ENCODE measurements around the gene IGSF9B. TPM values are rescaled to one million over a fixed set of nuclear protein-coding genes. Genes with fewer than 3 reads are reported as not detected.
"Not testable (repeated sequence)": the region's sequence is repeated elsewhere in the genome, so short reads cannot be mapped to it uniquely, and the experiment has no call there.

IGSF9B gene
- total RNA-seq, 2 experiments from 2014 or later, result 24.3 to 27.4 TPM

DNA sequence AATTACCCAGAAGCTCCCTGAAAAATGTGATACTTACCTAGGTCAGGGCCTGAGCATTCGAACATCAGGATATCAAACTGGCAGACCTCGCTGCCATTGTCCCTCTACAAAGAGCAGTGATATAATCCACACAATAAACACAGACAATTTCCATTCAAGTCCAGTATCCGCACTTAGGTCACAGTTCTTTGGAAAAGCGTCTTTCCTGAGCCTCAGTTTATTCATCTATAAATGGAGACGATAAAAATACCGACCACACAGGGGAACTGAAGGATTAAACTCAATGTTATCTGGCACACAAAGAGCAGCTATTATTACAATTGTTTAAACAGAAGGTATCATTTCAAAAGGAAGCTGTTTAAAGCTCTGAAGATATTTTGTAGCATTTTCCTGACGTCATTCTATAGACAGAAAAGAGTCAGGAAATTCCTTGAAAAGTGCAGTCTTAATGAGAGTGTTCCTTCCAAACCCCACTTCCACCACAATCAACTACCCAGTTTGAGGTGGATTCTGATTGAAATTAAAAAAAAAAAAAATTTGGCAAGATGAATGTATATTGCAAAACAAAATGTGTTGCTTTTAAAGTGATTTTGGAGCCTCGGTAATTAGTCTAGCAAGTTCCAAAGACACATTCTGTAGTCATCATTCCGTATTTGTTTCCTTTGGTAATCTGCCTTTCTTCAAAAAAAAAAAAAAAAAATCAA lies 47.2 kb upstream of the IGSF9B start:
- POLR2A ChIA-PET, result no interaction called here
- H3K27ac Mint-ChIP-seq, result no peak overlapping the region
- H3K4me3 Mint-ChIP-seq, result no peak overlapping the region

GRCh38 chr11:134002819-134003218 lies 46.1 kb upstream of the IGSF9B start:
- ATAC-seq (ENCODE audit: poor library complexity); H3K4me3 ChIP-seq (ENCODE audit: low read length); H3K4me1 ChIP-seq (ENCODE audit: insufficient read depth, low read length); intact Hi-C loops (cut with DNase I, micrococcal nuclease); H3K9me3 Mint-ChIP-seq; H3K27ac Mint-ChIP-seq; CTCF ChIA-PET; H3K36me3 Mint-ChIP-seq (ENCODE audit: low read depth); H3K36me3 ChIP-seq (ENCODE audit: insufficient read depth, low read length); H3K4me3 Mint-ChIP-seq; H3K27ac ChIP-seq (ENCODE audit: low read depth in 1 of 2, low read length in 2 of 2); H3K27me3 ChIP-seq (ENCODE audit: control insufficient read depth in 1 of 2, insufficient read depth in 2 of 2, low read length in 2 of 2); H3K27me3 Mint-ChIP-seq; H3K9me3 ChIP-seq (ENCODE audit: control insufficient read depth in 1 of 2, insufficient read depth in 1 of 2, low read length in 2 of 2); DNase-seq; POLR2A ChIA-PET; H3K4me1 Mint-ChIP-seq (ENCODE audit: low read depth): not testable (repeated sequence)

More for the DNA sequence above, 47.2 kb upstream of the IGSF9B start:
- H3K4me1 ChIP-seq (ENCODE audit: insufficient read depth, low read length), result no peaks in the 10 kb centered on the region
- H3K27me3 ChIP-seq (ENCODE audit: control insufficient read depth in 1 of 2, insufficient read depth in 2 of 2, low read length in 2 of 2), result peaks cover 0 to 4% of the 10 kb centered on the region in 2 experiments
- no peak overlapping the region for H3K27ac ChIP-seq (ENCODE audit: low read depth in 1 of 2, low read length in 2 of 2)
- DNase-seq (no peak), ATAC-seq (ENCODE audit: poor library complexity) (no peak)
- H3K9me3 ChIP-seq (ENCODE audit: control insufficient read depth in 1 of 2, insufficient read depth in 1 of 2, low read length in 2 of 2), result no peaks in the 10 kb centered on the region
- CTCF ChIA-PET, result interaction anchor here (1.5 kb wide), 1 partner anchor 46 kb away, joined by 5 read pairs; no protein-coding TSS in a partner anchor
- H3K4me3 ChIP-seq (ENCODE audit: low read length), result no peak overlapping the region
- no peaks in the 10 kb centered on the region for H3K36me3 ChIP-seq (ENCODE audit: insufficient read depth, low read length)
- intact Hi-C loops (cut with DNase I, micrococcal nuclease), result no loop called here
- TF ChIP-seq CTCF (IDR thresholded peaks at IDR 0.05), result no peak
- Mint-ChIP-seq H3K36me3 (ENCODE audit: low read depth) (no peaks in the 10 kb centered on the region), H3K27me3 (peaks cover 2% of the 10 kb centered on the region), H3K9me3 (no peaks in the 10 kb centered on the region), H3K4me1 (ENCODE audit: low read depth) (no peaks in the 10 kb centered on the region)

DNA sequence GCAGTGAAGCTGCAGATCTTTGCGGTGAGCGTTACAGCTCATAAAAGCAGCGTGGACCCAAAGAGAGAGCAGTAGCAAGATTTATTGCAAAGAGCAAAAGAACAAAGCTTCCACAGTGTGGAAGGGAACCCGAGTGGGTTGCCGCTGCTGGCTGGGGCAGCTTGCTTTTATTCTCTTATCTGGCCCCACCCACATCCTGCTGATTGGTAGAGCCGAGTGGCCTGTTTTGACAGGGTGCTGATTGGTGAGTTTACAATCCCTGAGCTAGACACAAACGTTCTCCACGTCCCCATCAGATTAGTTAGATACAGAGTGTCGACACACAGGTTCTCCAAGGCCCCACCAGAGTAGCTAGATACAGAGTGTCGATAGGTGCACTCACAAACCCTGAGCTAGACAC lies 45.6 kb upstream of the IGSF9B start:
- H3K4me1 ChIP-seq (ENCODE audit: insufficient read depth, low read length); ATAC-seq (ENCODE audit: poor library complexity); DNase-seq; H3K27ac ChIP-seq (ENCODE audit: low read depth in 1 of 2, low read length in 2 of 2); H3K4me3 Mint-ChIP-seq; H3K4me3 ChIP-seq (ENCODE audit: low read length); H3K27me3 Mint-ChIP-seq; H3K27me3 ChIP-seq (ENCODE audit: control insufficient read depth in 1 of 2, insufficient read depth in 2 of 2, low read length in 2 of 2); CTCF ChIA-PET; H3K27ac Mint-ChIP-seq; intact Hi-C loops (cut with DNase I, micrococcal nuclease); H3K36me3 ChIP-seq (ENCODE audit: insufficient read depth, low read length); H3K9me3 Mint-ChIP-seq; H3K36me3 Mint-ChIP-seq (ENCODE audit: low read depth); H3K9me3 ChIP-seq (ENCODE audit: control insufficient read depth in 1 of 2, insufficient read depth in 1 of 2, low read length in 2 of 2); H3K4me1 Mint-ChIP-seq (ENCODE audit: low read depth); POLR2A ChIA-PET: not testable (repeated sequence)

- Histone ChIP-seq H3K36me3 (ENCODE audit: insufficient read depth, low read length) (no peaks in the 10 kb centered on the region), H3K4me3 (ENCODE audit: low read length) (no peak overlapping the region), H3K9me3 (ENCODE audit: control insufficient read depth in 1 of 2, insufficient read depth in 1 of 2, low read length in 2 of 2) (no peaks in the 10 kb centered on the region), H3K27me3 (ENCODE audit: control insufficient read depth in 1 of 2, insufficient read depth in 2 of 2, low read length in 2 of 2) (no peaks in the 10 kb centered on the region), H3K4me1 (ENCODE audit: insufficient read depth, low read length) (no peaks in the 10 kb centered on the region), H3K27ac (ENCODE audit: low read depth in 1 of 2, low read length in 2 of 2) (no peak overlapping the region)
- H3K4me3 Mint-ChIP-seq, result no peak overlapping the region
- H3K36me3 Mint-ChIP-seq (ENCODE audit: low read depth), result no peaks in the 10 kb centered on the region
- ATAC-seq (ENCODE audit: poor library complexity) (no peak), DNase-seq (no peak)
- ChIA-PET POLR2A (no interaction called here), CTCF (no interaction called here)
- no peak overlapping the region for H3K27ac Mint-ChIP-seq
- intact Hi-C loops (cut with DNase I, micrococcal nuclease), result no loop called here
- no peak for TF ChIP-seq CTCF (IDR thresholded peaks at IDR 0.05)
- no peaks in the 10 kb centered on the region for H3K4me1 Mint-ChIP-seq (ENCODE audit: low read depth)
- H3K27me3 Mint-ChIP-seq, result no peaks in the 10 kb centered on the region
- H3K9me3 Mint-ChIP-seq, result no peaks in the 10 kb centered on the region
These were observed 44.8 kb upstream of the IGSF9B start for GRCh38 chr11:134001596-134001995.
